IMR-90 (cell line): ENCODE results near the gene AHNAK2. TPM values are rescaled to one million over a fixed set of nuclear protein-coding genes. Genes with fewer than 3 reads are reported as not detected.

ENCODE experiments used
- ATAC-seq: fragments of 200-7000 bp; cut with Tn5 transposase; 2 replicates; pipeline ENCODE4 v1.9.1; 2020; ENCODE audit warnings: low read depth, mild to moderate bottlenecking, moderate library complexity
- BruUV-seq: library from RNA; stranded (reverse); fragments of 400-500 nt; replicated peaks from 2 replicates; lab custom pipeline; 2021; lab: Mats Ljungman, UMichigan
- CTCF ChIA-PET: fragments of 300-600 bp; formaldehyde crosslinking; extraction: SDS; loops from one replicate; lab custom pipeline; 2021; ENCODE audit warnings: antibody characterized with exemption; lab: Yijun Ruan, JAX
- POLR2A ChIA-PET: fragments of 300-600 bp; sonication (Branson Sonifier 250); formaldehyde crosslinking; loops from one replicate; lab custom pipeline; 2022; ENCODE audit warnings: antibody characterized with exemption; ENCODE audit not compliant: unreplicated experiment; lab: Charles Lee
- DNase-seq: peaks from one replicate; pipeline ENCODE4 v3.0.0; 2013
- H2AFZ ChIP-seq: replicated peaks from 2 replicates; pipeline ENCODE3; 2013; ENCODE audit warnings: low read length, mild to moderate bottlenecking; ENCODE audit not compliant: poor library complexity
- H2AK5ac ChIP-seq: 2 replicates; pipeline ENCODE4 v1.6.1; 2013; ENCODE audit warnings: low read depth, low read length, inconsistent platforms
- H2AK9ac ChIP-seq: replicated peaks from 2 replicates; pipeline ENCODE3; 2013; ENCODE audit warnings: mild to moderate bottlenecking, low read depth, low read length, moderate library complexity; ENCODE audit not compliant: poor library complexity
- H2BK120ac ChIP-seq: 2 replicates; pipeline ENCODE4 v1.6.1; 2013; ENCODE audit warnings: low read depth, low read length, inconsistent platforms
- H2BK15ac ChIP-seq: 3 replicates; pipeline ENCODE4 v1.6.1; 2013; ENCODE audit warnings: low read depth, low read length, inconsistent platforms
- H2BK20ac ChIP-seq: 2 replicates; pipeline ENCODE4 v1.6.1; 2013; ENCODE audit warnings: low read depth, mild to moderate bottlenecking, inconsistent platforms, low read length, moderate library complexity
- H2BK5ac ChIP-seq: 2 replicates; pipeline ENCODE4 v1.6.1; 2013; ENCODE audit warnings: mild to moderate bottlenecking, low read depth, low read length, inconsistent platforms; ENCODE audit not compliant: poor library complexity, severe bottlenecking
- H3K14ac ChIP-seq: replicated peaks from 2 replicates; pipeline ENCODE4 v1.6.1; 2013; ENCODE audit warnings: low read depth, low read length, inconsistent platforms
- H3K18ac ChIP-seq: 2 replicates; pipeline ENCODE4 v1.6.1; 2013; ENCODE audit warnings: low read depth, low read length, control low read depth
- H3K23ac ChIP-seq: 2 replicates; pipeline ENCODE4 v1.6.1; 2013; ENCODE audit warnings: low read depth, low read length, inconsistent platforms
- H3K27ac ChIP-seq: 2 replicates; pipeline ENCODE4 v1.5.1; 2013; ENCODE audit warnings: mild to moderate bottlenecking, control low read depth, low read length; ENCODE audit not compliant: insufficient read depth
- H3K27me3 ChIP-seq: 2 replicates; pipeline ENCODE4 v1.6.1; 2013; ENCODE audit warnings: low read length; ENCODE audit not compliant: control insufficient read depth, insufficient read depth
- H3K36me3 ChIP-seq: 2 replicates; pipeline ENCODE4 v1.6.1; 2013; ENCODE audit warnings: low read length, mixed read lengths; ENCODE audit not compliant: control insufficient read depth, insufficient read depth
- H3K4ac ChIP-seq: 2 replicates; pipeline ENCODE4 v1.6.1; 2013; ENCODE audit warnings: low read depth, low read length, inconsistent platforms
- H3K4me1 ChIP-seq: 2 replicates; pipeline ENCODE4 v1.6.1; 2013; ENCODE audit warnings: low read length, mixed read lengths; ENCODE audit not compliant: control insufficient read depth, insufficient read depth
- H3K4me2 ChIP-seq: 2 replicates; pipeline ENCODE4 v1.6.1; 2013; ENCODE audit warnings: low read depth, mild to moderate bottlenecking, control low read depth, low read length, moderate library complexity
- H3K4me3 ChIP-seq: 2 replicates; pipeline ENCODE4 v1.5.1; 2013; ENCODE audit warnings: low read depth, mild to moderate bottlenecking, control low read depth, low read length, moderate library complexity; ENCODE audit not compliant: insufficient read depth
- H3K56ac ChIP-seq: 2 replicates; pipeline ENCODE4 v1.6.1; 2013; ENCODE audit warnings: low read length, inconsistent platforms; ENCODE audit not compliant: insufficient read depth; ENCODE audit errors: extremely low read depth
- H3K79me1 ChIP-seq, 2 experiments: 2 replicates each; pipeline ENCODE4 v1.6.1; 2013; ENCODE audit warnings: low read length in 2 of 2, inconsistent platforms in 1 of 2, low read depth in 1 of 2
- H3K9ac ChIP-seq: 2 replicates; pipeline ENCODE4 v1.6.1; 2013; ENCODE audit warnings: low read depth, low read length, control low read depth
- H3K9me1 ChIP-seq: 2 replicates; pipeline ENCODE4 v1.6.1; 2013; ENCODE audit warnings: low read length, inconsistent platforms; ENCODE audit not compliant: insufficient read depth
- H3K9me3 ChIP-seq: 2 replicates; pipeline ENCODE4 v1.6.1; 2013; ENCODE audit warnings: low read length; ENCODE audit not compliant: control insufficient read depth, insufficient read depth
- H4K20me1 ChIP-seq: 2 replicates; pipeline ENCODE4 v1.6.1; 2013; ENCODE audit warnings: low read length, inconsistent platforms; ENCODE audit not compliant: insufficient read depth
- H4K5ac ChIP-seq: 2 replicates; pipeline ENCODE4 v1.6.1; 2013; ENCODE audit warnings: mild to moderate bottlenecking, low read depth, low read length, control low read depth
- H4K8ac ChIP-seq, 2 experiments: 2 replicates each; pipeline ENCODE4 v1.6.1; 2013; ENCODE audit warnings: low read depth in 2 of 2, low read length in 2 of 2, control low read depth in 1 of 2, inconsistent platforms in 1 of 2
- H4K91ac ChIP-seq: 2 replicates; pipeline ENCODE4 v1.6.1; 2013; ENCODE audit warnings: low read depth, low read length, inconsistent platforms; ENCODE audit not compliant: insufficient read depth
- BHLHE40 ChIP-seq: fragments of 150-350 bp; IDR thresholded peaks from 2 replicates; pipeline ENCODE4 v1.6.1; 2016; ENCODE audit warnings: mild to moderate bottlenecking, low read depth, low read length
- CEBPB ChIP-seq: IDR thresholded peaks from 2 replicates; pipeline ENCODE4 v1.6.1; 2012; ENCODE audit warnings: low read depth, low read length, improper control_type of control experiment
- CHD1 ChIP-seq: IDR thresholded peaks from 2 replicates; pipeline ENCODE4 v1.6.1; 2012; ENCODE audit warnings: low read depth, low read length, improper control_type of control experiment
- FOS ChIP-seq: fragments of 150-350 bp; IDR thresholded peaks from 2 replicates; pipeline ENCODE4 v1.6.1; 2016; ENCODE audit warnings: low read depth, low read length
- MAFK ChIP-seq: IDR thresholded peaks from 2 replicates; pipeline ENCODE4 v1.6.1; 2012; ENCODE audit warnings: low read depth, low read length, improper control_type of control experiment
- MAZ ChIP-seq: IDR thresholded peaks from 2 replicates; pipeline ENCODE4 v1.6.1; 2012; ENCODE audit warnings: low read depth, mild to moderate bottlenecking, low read length, improper control_type of control experiment, moderate library complexity, borderline replicate concordance
- MXI1 ChIP-seq: IDR thresholded peaks from 2 replicates; pipeline ENCODE4 v1.6.1; 2012; ENCODE audit warnings: low read depth, mild to moderate bottlenecking, low read length, moderate library complexity, borderline replicate concordance
- NFE2L2 ChIP-seq: fragments of 150-350 bp; IDR thresholded peaks from 2 replicates; pipeline ENCODE4 v1.6.1; 2016; ENCODE audit warnings: low read depth, mild to moderate bottlenecking, low read length
- POLR2A ChIP-seq: IDR thresholded peaks from 2 replicates; pipeline ENCODE4 v1.6.1; 2012; ENCODE audit warnings: mild to moderate bottlenecking, low read depth, low read length
- RAD21 ChIP-seq: IDR thresholded peaks from 2 replicates; pipeline ENCODE4 v1.6.1; 2012; ENCODE audit warnings: low read length, improper control_type of control experiment
- RCOR1 ChIP-seq: IDR thresholded peaks from 2 replicates; pipeline ENCODE4 v1.6.1; 2012; ENCODE audit warnings: mild to moderate bottlenecking, low read length, improper control_type of control experiment; ENCODE audit not compliant: insufficient replicate concordance
- RFX5 ChIP-seq: IDR thresholded peaks from 2 replicates; pipeline ENCODE4 v1.8.0; 2012; ENCODE audit warnings: low read depth, mild to moderate bottlenecking, low read length, moderate library complexity
- SMC3 ChIP-seq: fragments of 150-350 bp; IDR thresholded peaks from 2 replicates; pipeline ENCODE4 v1.6.1; 2016; ENCODE audit warnings: low read depth, mild to moderate bottlenecking, antibody characterized with exemption, low read length, moderate library complexity
- WGBS, 2 experiments: methylation state at CpG; one replicate each; pipeline versions ENCODE4 v1.1.5 to v1.1.7; 2013; ENCODE audit warnings: missing lambda C conversion rate in 2 of 2; ENCODE audit not compliant: insufficient read length in 1 of 2; ENCODE audit errors: extremely low coverage in 2 of 2; 5-methylcytosine and 5-hydroxymethylcytosine counted together
- dilution Hi-C: fragments of 300-500 bp; cut with HindIII; formaldehyde crosslinking; loops from one replicate; pipeline ENCODE4 v1.14.3; 2018; ENCODE audit warnings: low sequenced_read_pairs; ENCODE audit not compliant: unreplicated experiment
- in situ Hi-C: fragments of 300-500 bp; cut with MboI; formaldehyde crosslinking; loops from 3 replicates; pipeline ENCODE4 v1.14.3; 2019; ENCODE audit warnings: low sequenced_read_pairs, inconsistent platforms, mixed read lengths
- intact Hi-C: fragments of 100-400 bp; cut with micrococcal nuclease; formaldehyde crosslinking; loops from 2 replicates; pipeline ENCODE4 v1.10.0; 2022
- polyA plus RNA-seq, 3 experiments: library from polyadenylated mRNA; depleted of rRNA; stranded (reverse); fragments of >200 nt; gene quantifications; 2 replicates each; pipeline ENCODE4 v1.2.3, GENCODE V29; 2012; ENCODE audit warnings: low replicate concordance in 1 of 3
- total RNA-seq: library from RNA; depleted of rRNA; stranded (reverse); fragments of >200 nt; gene quantifications from 2 replicates; pipeline ENCODE4 v1.2.3, GENCODE V29; 2012
- TF ChIP-seq, protein P1 (sequence below): fragments of 150-350 bp; IDR thresholded peaks from 2 replicates; pipeline ENCODE4 v1.6.1; 2016; ENCODE audit warnings: low read depth, mild to moderate bottlenecking, low read length, moderate library complexity, borderline replicate concordance
- TF ChIP-seq, protein P2 (sequence below): fragments of 150-350 bp; IDR thresholded peaks from 2 replicates; pipeline ENCODE4 v1.6.1; 2017; ENCODE audit warnings: mild to moderate bottlenecking, antibody characterized with exemption, low read length, low read depth
- TF ChIP-seq, protein P3 (sequence below): conservative IDR thresholded peaks from 2 replicates; pipeline ENCODE4 v1.5.1; 2012; ENCODE audit warnings: mild to moderate bottlenecking, low read depth, low read length, improper control_type of control experiment

Gene AHNAK2
- total and polyA plus RNA-seq, 2 of the 4 experiments (the other 2 are of a cell fraction): 2.6 to 7.9 TPM

GRCh38 chr14:104889375-104889757 lies 88.8 kb downstream of the AHNAK2 start:
- CTCF ChIA-PET: no interaction called here
- Histone ChIP-seq H3K4me3 (no peak overlapping the region), H3K79me1 (no peaks in the 10 kb centered on the region), H2BK20ac (no peak overlapping the region), H2BK15ac (no peak overlapping the region), H3K27ac (no peak overlapping the region), H2AK5ac (no peak overlapping the region), H3K4ac (no peak overlapping the region), H3K9me3 (no peaks in the 10 kb centered on the region), H3K27me3 (no peaks in the 10 kb centered on the region), H2AK9ac (no peak overlapping the region), H4K91ac (no peak overlapping the region), H3K4me2 (no peak overlapping the region), H3K23ac (no peak overlapping the region), H3K4me1 (no peaks in the 10 kb centered on the region), H2AFZ (no peak overlapping the region), H3K9me1 (0 out of 2 replicates have a peak, but pooled peaks cover 2% of the 10 kb centered on the region), H2BK120ac (no peak overlapping the region), H3K56ac (no peak overlapping the region), H3K9ac (no peak overlapping the region), H4K8ac (no peak overlapping the region), H3K18ac (no peak overlapping the region), H3K36me3 (peaks cover 38% of the 10 kb centered on the region), H3K14ac (no peak overlapping the region), H2BK5ac (no peak overlapping the region), H4K5ac (no peak overlapping the region), H4K20me1 (no peaks in the 10 kb centered on the region; the same call in 1 of the 2 replicates)
- WGBS, 2 experiments: 89% methylated on average over 19 of the region's 23 CpGs; no CpG with 5 or more reads in 1 of the 2 experiments
- ATAC-seq: no peak
- no TSS peak for BruUV-seq
- no peak for TF ChIP-seq RAD21
- TF ChIP-seq, protein P1, sequence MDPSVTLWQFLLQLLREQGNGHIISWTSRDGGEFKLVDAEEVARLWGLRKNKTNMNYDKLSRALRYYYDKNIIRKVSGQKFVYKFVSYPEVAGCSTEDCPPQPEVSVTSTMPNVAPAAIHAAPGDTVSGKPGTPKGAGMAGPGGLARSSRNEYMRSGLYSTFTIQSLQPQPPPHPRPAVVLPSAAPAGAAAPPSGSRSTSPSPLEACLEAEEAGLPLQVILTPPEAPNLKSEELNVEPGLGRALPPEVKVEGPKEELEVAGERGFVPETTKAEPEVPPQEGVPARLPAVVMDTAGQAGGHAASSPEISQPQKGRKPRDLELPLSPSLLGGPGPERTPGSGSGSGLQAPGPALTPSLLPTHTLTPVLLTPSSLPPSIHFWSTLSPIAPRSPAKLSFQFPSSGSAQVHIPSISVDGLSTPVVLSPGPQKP: no peak
- TF ChIP-seq SMC3: no peak
- no peak for TF ChIP-seq BHLHE40
- TF ChIP-seq FOS: no peak
- TF ChIP-seq, protein P2, sequence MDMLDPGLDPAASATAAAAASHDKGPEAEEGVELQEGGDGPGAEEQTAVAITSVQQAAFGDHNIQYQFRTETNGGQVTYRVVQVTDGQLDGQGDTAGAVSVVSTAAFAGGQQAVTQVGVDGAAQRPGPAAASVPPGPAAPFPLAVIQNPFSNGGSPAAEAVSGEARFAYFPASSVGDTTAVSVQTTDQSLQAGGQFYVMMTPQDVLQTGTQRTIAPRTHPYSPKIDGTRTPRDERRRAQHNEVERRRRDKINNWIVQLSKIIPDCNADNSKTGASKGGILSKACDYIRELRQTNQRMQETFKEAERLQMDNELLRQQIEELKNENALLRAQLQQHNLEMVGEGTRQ: no peak
- TF ChIP-seq, protein P3, sequence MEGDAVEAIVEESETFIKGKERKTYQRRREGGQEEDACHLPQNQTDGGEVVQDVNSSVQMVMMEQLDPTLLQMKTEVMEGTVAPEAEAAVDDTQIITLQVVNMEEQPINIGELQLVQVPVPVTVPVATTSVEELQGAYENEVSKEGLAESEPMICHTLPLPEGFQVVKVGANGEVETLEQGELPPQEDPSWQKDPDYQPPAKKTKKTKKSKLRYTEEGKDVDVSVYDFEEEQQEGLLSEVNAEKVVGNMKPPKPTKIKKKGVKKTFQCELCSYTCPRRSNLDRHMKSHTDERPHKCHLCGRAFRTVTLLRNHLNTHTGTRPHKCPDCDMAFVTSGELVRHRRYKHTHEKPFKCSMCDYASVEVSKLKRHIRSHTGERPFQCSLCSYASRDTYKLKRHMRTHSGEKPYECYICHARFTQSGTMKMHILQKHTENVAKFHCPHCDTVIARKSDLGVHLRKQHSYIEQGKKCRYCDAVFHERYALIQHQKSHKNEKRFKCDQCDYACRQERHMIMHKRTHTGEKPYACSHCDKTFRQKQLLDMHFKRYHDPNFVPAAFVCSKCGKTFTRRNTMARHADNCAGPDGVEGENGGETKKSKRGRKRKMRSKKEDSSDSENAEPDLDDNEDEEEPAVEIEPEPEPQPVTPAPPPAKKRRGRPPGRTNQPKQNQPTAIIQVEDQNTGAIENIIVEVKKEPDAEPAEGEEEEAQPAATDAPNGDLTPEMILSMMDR: no peak
- no peak for TF ChIP-seq NFE2L2
- no peak for TF ChIP-seq MXI1
- TF ChIP-seq MAZ: no peak
- no peak for TF ChIP-seq CHD1
- no peak for TF ChIP-seq RFX5
- no peak for TF ChIP-seq RCOR1
- TF ChIP-seq POLR2A: no peak
- TF ChIP-seq MAFK: no peak
- no peak for TF ChIP-seq CEBPB
- dilution Hi-C loops (no loop called here), intact Hi-C loops (no loop called here), in situ Hi-C loops (no loop called here)
- no peak for DNase-seq
- POLR2A ChIA-PET: no interaction called here
